H1 (cell line): Measurements from ENCODE around the gene PJVK. TPM values are rescaled to one million over a fixed set of nuclear protein-coding genes. Genes with fewer than 3 reads are reported as not detected.

Source experiments
- POLR2A ChIP-seq, 2 experiments: IDR thresholded peaks; 1 replicate in 1 of 2; 2 replicates in 1 of 2; pipeline ENCODE4 v1.6.1; 2011; ENCODE audit warnings: low read depth in 2 of 2, low read length in 2 of 2, mild to moderate bottlenecking in 2 of 2; ENCODE audit errors: control extremely low read depth in 1 of 2
- SRF ChIP-seq: IDR thresholded peaks from 2 replicates; pipeline ENCODE4 v1.6.1; 2011; ENCODE audit warnings: mild to moderate bottlenecking, low read depth, low read length, moderate library complexity
- TCF12 ChIP-seq: IDR thresholded peaks from 2 replicates; pipeline ENCODE4 v1.6.1; 2011; ENCODE audit warnings: low read depth, mild to moderate bottlenecking, low read length
- polyA plus RNA-seq, 7 experiments: library from polyadenylated mRNA; depleted of rRNA in 3 of 7; stranded (reverse) in 5 of 7; unstranded in 2 of 7; fragments of >200 nt in 5 of 7; fragments of 200-250 nt in 2 of 7; gene quantifications; 1 replicate in 5 of 7; 2 replicates in 1 of 7; 4 replicates in 1 of 7; pipeline versions ENCODE4 v1.2.1 to v1.2.3, GENCODE V29; 2011 to 2013; ENCODE audit warnings: missing spikeins in 2 of 7, mixed read lengths in 2 of 7
- total RNA-seq: library from RNA; stranded (reverse); fragmentation: NEBNext Ultra II Directional; extraction: Animal tissue kit (Norgen Biotek cat#: 25700); gene quantifications from 2 replicates; pipeline ENCODE4 v1.2.1, GENCODE V29; 2021
- TF ChIP-seq, protein P1 (sequence below): fragments of 300-600 bp; sonication (generic); IDR thresholded peaks from 2 replicates; pipeline ENCODE4 v1.7.1; 2012; ENCODE audit warnings: low read length, moderate library complexity, mild to moderate bottlenecking, inconsistent platforms; ENCODE audit not compliant: insufficient replicate concordance

The PJVK gene
- total and polyA plus RNA-seq, 2 of the 8 experiments (the other 6 are each of a cell fraction or from before 2014, with no cell fraction given) = 2.4 to 2.8 TPM

DNA sequence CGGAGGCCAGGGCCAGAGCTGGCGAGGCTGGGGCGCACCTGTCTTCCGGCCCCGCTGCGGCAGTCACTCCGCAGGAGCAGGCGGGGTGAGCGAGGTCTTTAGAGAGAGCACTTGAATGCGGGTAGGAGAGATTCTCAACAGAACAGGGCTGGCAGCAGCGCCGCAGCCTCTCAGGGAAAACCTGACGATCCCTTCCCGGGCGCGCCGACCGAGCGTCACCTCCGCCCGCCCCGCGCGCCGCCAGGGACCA lies 729 bp upstream of the PJVK start (continued):
- TF ChIP-seq, protein P1, sequence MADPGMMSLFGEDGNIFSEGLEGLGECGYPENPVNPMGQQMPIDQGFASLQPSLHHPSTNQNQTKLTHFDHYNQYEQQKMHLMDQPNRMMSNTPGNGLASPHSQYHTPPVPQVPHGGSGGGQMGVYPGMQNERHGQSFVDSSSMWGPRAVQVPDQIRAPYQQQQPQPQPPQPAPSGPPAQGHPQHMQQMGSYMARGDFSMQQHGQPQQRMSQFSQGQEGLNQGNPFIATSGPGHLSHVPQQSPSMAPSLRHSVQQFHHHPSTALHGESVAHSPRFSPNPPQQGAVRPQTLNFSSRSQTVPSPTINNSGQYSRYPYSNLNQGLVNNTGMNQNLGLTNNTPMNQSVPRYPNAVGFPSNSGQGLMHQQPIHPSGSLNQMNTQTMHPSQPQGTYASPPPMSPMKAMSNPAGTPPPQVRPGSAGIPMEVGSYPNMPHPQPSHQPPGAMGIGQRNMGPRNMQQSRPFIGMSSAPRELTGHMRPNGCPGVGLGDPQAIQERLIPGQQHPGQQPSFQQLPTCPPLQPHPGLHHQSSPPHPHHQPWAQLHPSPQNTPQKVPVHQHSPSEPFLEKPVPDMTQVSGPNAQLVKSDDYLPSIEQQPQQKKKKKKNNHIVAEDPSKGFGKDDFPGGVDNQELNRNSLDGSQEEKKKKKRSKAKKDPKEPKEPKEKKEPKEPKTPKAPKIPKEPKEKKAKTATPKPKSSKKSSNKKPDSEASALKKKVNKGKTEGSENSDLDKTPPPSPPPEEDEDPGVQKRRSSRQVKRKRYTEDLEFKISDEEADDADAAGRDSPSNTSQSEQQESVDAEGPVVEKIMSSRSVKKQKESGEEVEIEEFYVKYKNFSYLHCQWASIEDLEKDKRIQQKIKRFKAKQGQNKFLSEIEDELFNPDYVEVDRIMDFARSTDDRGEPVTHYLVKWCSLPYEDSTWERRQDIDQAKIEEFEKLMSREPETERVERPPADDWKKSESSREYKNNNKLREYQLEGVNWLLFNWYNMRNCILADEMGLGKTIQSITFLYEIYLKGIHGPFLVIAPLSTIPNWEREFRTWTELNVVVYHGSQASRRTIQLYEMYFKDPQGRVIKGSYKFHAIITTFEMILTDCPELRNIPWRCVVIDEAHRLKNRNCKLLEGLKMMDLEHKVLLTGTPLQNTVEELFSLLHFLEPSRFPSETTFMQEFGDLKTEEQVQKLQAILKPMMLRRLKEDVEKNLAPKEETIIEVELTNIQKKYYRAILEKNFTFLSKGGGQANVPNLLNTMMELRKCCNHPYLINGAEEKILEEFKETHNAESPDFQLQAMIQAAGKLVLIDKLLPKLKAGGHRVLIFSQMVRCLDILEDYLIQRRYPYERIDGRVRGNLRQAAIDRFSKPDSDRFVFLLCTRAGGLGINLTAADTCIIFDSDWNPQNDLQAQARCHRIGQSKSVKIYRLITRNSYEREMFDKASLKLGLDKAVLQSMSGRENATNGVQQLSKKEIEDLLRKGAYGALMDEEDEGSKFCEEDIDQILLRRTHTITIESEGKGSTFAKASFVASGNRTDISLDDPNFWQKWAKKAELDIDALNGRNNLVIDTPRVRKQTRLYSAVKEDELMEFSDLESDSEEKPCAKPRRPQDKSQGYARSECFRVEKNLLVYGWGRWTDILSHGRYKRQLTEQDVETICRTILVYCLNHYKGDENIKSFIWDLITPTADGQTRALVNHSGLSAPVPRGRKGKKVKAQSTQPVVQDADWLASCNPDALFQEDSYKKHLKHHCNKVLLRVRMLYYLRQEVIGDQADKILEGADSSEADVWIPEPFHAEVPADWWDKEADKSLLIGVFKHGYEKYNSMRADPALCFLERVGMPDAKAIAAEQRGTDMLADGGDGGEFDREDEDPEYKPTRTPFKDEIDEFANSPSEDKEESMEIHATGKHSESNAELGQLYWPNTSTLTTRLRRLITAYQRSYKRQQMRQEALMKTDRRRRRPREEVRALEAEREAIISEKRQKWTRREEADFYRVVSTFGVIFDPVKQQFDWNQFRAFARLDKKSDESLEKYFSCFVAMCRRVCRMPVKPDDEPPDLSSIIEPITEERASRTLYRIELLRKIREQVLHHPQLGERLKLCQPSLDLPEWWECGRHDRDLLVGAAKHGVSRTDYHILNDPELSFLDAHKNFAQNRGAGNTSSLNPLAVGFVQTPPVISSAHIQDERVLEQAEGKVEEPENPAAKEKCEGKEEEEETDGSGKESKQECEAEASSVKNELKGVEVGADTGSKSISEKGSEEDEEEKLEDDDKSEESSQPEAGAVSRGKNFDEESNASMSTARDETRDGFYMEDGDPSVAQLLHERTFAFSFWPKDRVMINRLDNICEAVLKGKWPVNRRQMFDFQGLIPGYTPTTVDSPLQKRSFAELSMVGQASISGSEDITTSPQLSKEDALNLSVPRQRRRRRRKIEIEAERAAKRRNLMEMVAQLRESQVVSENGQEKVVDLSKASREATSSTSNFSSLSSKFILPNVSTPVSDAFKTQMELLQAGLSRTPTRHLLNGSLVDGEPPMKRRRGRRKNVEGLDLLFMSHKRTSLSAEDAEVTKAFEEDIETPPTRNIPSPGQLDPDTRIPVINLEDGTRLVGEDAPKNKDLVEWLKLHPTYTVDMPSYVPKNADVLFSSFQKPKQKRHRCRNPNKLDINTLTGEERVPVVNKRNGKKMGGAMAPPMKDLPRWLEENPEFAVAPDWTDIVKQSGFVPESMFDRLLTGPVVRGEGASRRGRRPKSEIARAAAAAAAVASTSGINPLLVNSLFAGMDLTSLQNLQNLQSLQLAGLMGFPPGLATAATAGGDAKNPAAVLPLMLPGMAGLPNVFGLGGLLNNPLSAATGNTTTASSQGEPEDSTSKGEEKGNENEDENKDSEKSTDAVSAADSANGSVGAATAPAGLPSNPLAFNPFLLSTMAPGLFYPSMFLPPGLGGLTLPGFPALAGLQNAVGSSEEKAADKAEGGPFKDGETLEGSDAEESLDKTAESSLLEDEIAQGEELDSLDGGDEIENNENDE = no peak
- TF ChIP-seq TCF12 (0 out of 2 replicates have a peak, but pooled peaks have one; percentile 8), SRF (0 out of 2 replicates have a peak, but pooled peaks have one; percentile 31), POLR2A (IDR thresholded peaks at IDR 0.05; ENCODE audit: control extremely low read depth in 1 of 2, low read depth in 2 of 2, low read length in 2 of 2) (0 out of 3 replicates have a peak, but pooled peaks of 1 of the 2 experiments have one; percentile 67)
